NCI-H345 treated with DMSO at 0.1 percent for 48 hours (cell line): ENCODE results near the gene C11orf65.

Experiments used
- DNase-seq: peaks from one replicate; lab custom pipeline; 2025; ENCODE audit not compliant: unreplicated experiment; lab: John Stamatoyannopoulos, UW

Gene C11orf65, protein sequence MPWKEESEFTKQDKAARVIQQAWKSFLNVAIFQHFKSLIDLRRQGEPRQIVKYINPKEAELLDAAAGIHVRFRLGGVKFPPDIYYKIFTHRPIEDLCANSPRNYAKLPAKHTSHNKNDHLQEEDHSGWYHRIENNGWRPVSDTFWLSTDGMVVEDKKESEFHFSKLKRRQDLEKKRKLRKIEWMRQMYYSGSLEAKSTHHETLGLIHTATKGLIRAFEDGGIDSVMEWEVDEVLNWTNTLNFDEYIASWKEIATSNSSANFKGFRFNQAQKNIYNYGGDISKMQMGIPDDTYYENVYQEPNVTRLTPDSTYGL

DNA sequence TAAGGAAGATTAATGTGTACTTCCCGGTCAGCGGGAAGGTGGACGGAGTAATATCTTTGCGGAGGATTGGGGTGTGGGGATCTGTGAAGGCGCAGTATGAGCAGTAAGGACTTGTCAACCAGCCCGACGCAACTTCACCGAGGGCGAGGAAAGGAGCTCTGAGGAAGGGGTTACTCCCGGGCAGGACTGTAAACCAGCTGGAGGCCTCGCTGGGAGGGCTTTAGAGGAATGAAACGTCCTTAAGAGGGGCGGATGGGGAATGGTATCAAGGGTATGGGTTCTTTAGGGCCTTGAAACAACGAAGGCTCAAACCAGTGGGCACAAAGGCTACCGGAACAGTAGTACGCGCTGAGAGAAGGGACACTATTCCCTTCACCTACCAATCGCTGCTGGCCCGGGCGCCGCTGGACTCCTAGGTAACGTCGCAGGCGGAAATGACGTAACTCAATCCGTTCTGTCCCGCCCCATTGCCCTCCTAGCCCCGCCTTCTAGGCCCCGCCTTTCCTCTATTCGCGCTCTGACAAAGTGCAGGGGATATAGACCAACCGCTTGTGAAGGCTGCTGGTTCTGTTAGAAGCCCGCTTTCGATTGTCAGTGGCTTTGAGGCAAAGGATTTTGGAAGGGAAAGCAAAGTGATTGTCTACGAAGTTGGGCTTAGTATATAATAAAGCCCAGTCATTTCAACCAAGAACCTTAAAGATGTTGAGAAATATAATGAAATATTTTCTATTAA, at the start of gene C11orf65:
Gene C11orf65, minus strand, starts transcription at position 439 of the 733 bp plus-strand sequence. CDS start 5,970 bp downstream, outside the sequence.
- DNase-seq: peak; percentile 96

DNA sequence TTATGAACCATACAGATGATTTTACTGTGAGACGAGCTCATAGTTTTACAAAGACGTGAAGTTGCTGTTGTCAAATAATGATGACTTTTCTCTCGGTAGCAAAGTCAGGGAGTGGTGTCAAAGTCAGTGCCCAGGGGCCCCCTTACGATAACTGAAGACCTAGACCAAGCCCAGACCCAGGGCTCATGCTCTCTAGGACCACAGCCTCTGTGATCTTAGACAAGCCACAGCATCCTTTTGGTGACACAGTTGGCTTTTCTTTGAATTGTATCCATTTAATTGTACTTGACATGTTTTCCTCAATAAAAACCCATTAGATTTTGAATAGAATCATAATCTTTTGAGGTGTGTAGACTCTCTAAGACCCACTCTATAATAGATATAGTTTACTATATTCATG, 48.8 kb upstream of the C11orf65 start:
- no peak for DNase-seq

DNA sequence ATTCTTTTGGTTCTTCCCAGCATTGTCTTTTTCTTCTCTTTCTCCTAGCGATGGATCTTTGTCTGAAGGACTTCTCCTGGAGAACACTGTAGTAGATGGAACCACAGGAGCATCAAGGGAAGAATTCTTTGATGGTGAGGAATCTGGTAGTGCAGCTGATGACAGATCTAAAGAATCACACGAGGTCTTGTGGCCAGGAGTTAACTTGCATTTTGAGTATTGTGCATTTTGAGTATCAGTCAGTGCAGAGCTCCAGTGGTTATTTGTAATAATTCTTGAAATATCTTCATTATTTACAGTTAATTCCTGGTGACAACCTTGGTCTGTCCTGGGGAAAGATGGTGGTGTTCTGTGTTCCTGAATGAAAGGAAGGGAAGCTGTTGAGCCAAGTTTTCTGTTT, 45.4 kb upstream of the C11orf65 start:
- no peak for DNase-seq

DNA sequence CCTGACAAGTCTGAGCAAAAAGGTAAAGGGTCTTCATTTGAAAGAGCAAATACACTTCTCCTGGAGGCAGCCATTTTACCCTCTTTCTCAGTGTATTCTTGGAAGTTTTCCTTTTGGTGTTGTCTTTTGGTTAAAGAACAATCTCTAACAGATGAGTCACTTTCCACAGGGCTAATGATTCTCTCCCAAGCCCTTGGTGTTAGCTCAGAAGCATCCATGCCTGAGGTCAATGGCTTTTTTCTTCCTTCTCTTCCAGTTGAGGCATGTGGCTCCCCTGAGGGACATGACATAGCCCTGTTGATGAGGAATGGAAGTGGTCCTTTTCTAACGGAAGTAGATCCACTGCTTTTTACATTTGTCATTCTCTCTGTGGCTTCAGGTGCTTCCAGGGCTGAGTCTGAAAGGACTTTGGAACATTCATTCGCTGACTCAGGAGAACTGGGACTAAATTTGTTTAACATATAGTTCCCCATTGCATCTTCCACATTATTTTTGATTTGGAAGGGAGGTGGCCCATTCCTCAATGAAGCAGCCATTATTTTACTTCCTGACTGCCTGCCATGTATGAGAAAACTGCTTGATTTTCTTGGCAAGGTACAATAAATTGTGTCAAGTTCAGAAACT, 44.6 kb upstream of the C11orf65 start:
- no peak for DNase-seq

DNA sequence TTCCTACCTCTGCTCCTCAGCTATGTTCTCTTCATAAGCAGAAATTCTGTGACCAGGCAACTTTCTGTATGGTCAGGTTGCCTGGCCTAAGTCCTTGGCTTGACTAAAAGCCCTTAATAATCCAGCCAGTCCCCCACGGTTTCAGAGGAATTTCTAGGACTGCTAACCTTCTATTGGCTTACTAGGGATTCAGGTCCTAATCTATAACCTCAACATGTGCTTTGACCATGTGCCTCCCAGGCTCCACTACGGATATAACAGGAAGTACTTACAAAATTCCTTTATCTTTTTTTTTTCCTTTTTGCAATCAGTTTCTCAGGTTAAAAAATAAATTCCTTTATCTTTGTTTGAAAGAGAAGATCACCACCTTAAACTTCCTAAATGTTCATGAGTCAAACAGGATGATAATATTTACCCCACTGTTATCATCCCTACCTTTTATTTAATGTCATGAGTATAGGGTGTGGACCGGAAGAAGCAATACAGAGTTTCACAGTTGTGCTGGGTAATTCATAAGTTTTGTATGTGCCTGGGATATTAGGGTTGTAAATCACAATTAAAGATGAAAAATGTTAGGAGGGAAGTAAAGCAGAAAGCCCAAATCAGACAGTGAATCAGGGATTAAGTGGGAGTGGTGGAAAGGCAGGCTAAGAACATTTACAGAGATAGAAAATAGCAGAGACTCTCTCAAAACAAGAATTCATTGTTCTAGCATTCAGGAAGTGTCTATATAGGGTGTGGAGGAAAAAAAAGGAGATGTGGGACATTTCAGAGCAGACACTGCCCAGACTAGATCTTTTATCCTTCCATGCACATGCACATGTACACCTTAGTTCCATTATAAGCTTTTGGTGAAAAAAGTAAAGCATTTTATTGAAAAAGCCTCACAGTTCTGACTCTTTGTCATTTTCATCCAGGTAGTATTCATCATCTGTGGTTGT, 41.6 kb upstream of the C11orf65 start:
- DNase-seq: no peak

DNA sequence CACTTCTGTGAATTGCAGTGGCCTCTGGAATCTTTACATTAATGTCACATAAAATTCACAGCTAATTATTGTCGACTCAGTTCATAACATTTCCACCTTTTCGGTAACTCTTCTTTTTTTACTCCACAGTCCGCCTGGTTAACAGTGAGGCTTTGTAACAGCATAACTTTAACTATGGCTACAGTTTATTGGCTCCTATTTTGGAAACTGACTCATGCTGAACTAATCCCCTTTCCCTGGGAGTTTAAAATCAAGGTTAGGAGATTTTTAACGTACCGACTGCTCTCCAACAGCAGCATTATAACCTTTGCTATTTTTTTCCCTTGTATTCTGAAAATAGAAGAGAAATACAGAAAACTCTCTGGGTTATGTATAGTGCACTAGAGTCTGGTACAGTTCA, 34.1 kb upstream of the C11orf65 start:
- DNase-seq: no peak

DNA sequence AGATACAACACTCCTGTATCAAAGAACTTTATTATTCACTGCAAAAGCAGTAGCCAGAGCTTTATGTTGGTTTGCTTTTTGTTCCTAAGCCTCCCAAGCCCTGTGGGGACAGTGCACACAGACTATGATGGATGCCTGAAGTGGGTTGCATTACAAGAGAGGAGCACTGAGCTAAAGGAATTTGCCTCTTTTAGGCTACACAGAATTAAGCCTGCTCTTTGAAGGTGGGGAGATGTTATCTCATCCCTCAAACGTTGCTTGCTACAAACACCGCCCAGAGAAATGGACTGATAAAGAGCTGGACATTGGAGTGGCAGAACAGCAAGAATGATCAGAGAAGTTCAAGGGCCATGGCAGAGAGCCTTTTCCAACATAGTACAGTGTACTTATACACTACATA, 33.4 kb upstream of the C11orf65 start:
- DNase-seq: no peak

DNA sequence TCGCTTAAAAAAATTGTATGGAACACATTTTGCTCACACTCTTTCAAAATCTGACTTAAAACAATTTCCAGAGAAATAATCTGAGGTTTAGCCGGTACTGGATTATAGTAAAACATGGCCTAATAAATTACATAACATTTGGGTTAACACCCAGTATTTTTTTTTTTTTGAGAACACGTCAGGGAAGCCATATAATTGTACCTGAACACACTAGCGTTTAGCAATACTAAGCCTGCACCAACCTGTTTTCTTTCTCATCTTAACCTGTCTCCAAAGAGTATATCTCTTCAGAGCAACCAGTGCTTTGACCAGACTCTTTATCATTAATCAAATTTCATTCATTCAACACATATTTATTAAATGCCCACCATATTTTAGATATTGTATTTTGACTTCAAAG, 32.8 kb upstream of the C11orf65 start:
- DNase-seq: no peak

DNA sequence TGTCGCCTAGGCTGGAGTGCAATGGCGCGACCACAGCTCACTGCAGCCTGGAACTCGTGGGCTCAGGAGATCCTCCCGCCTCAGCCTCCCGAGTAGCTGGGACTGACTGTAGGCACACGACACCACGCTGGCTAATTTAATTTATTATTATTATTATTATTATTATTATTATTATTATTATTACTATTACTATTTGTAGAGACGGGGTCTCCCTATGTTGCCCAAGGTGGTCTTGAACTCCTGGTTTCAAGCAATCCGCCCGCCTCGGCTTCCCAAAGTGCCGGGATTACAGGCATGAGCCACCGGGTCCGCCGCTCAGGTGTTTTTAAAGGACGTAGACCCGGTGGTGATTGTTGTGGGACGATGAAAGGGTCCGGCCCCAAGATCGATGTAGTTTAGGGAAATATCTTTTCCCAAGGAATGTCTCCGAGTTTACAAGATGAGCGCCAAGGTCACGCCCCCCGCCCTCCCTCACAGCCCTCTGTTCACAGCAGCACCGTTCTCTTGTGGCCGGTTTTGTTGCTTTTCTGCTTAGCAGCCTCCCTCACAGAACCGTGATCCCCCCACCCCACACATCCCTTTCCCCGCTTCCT, 31.6 kb upstream of the C11orf65 start:
- no peak for DNase-seq

DNA sequence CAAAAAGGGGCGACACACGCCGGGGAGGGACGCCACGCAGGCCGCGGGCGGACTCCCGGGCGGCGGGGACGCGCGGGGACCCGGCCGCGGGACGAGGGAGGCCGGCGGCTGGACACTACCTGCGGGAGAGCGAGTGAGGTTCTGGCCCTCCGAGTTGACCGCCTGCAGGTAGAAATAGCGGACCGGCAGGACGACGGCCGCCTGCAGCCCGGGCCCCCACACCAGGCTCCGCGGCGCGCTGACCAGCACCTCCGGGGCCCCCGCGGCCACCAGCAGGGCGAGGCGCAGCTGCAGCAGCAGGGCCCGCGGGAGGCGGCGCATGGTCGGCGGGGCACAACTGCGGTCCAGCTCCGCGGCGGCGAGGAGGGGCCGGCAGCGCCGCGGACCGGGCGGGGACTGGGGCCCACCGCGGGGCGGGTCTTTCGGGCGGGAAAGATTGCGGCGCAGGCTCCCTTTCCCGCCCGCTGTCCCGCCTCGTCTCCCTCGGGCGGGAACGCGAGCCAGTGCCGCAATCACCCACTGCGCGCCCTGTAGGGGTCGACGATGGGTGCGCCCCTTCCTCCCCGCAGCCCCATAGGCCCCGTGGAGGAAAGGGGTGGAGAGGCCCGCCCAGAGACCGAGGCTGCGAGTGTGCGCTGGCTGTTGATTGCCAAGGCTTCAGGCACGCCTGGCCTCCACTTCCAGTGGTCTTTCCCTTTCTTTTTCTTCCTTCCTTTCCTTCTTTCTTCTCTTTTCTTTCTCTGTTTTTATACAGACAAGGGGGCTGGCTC, 30.9 kb upstream of the C11orf65 start, which contains the start of gene POGLUT3:
Gene POGLUT3, minus strand, starts transcription at position 339 of the 770 bp plus-strand sequence. Its CDS starts 18 bp downstream, at position 321.
- DNase-seq: peak; percentile 57

DNA sequence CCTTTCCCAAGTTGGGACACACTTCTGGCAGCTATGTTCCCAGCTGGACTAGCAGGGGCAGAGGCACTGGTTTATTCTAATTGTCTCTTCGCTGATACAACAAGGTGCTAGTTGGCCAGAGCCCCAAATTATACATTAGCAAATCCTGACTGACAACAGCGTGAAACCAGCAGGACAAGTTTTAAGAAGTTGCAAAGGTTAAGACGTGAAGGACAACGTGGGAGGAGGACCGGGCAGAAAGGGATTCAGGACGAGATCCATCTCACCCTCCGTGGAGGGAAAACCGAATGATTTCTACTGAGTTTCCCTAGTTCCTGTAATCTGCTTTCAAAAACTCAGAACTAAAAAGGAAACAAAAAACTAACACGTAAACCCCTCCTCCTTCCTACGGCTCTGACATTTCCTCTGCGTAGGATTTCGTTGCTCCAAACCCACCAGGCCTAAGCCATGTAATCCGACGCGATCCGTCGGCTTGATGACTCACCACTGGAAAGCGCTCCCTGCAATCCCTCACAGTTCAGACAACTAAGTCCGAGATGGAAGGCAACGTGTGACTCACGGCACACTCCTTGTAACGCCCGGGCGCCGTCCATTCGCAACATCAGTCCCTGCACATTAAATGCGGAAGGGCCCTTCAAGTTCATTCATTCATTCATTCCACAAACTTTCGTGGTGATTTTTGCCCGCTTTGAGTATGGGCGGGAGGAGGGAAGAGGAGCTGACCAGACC, 30.2 kb upstream of the C11orf65 start:
- peak; percentile 47 for DNase-seq

DNA sequence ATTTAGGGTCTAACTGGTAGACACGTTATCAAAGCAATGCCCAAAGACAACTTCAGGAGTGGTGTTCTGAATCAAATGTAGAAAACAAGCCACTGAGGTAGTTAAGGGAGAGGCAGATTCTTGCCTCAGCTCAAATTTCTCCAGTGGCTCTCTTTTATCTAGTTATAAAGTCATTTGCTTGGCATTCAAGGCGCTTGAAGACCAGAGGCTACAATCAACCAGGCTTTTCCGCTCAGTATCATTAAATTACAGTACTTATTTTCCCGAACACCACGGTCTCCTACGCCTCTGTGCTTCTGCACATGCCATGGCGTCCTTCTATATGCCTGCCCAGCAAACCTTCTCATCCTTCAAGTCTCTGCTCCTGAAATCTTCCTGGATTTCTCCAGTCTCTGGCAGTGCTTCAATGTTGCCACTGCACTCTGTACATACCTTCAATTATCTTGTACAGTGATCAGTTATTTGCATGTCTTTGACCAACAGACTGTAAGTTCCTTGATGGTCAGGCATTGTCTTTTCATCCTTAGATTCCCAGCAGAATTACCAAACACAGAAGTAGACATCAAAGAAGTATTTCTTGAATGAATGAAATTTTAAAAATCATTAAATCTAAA, 29.4 kb upstream of the C11orf65 start:
- DNase-seq: no peak

DNA sequence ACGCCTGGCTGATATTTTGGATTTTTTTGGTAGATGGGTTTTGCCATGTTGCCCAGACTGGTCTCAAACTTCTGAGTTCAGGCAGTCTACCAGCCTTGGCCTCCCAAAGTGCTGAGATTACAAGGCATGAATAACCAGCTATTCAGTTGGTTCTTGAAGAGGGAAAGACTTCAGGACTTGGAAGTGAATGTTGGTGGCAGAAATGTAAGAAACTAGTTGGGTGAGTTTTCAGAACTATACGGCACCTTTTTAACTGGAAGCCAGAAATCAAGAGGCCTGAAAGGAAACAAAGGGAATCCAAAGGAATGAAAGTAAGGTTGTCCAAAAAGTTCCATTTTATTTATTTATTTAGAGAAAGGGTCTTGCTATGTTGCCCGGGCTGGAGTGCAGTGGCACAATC, 28.0 kb upstream of the C11orf65 start:
- DNase-seq: no peak

DNA sequence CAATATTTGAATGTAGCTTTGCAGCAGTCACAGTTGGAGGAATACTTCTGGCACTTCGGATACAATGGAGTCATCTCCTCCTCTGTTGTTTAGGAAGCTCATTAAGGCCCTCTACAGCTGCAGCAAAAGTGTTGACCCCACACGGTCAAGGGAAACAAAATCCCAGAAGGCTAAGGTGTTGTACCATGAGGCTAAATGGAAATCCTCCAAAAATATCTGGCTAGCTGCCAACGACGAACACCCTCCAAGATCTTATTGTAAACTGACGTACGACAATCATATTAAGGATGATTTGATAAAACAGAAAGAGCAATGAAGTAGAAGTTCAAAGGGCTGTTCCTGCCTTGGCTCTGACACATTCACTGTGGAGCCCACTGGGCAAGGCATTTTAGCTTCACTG, 26.9 kb upstream of the C11orf65 start:
- peak; percentile 49 for DNase-seq

DNA sequence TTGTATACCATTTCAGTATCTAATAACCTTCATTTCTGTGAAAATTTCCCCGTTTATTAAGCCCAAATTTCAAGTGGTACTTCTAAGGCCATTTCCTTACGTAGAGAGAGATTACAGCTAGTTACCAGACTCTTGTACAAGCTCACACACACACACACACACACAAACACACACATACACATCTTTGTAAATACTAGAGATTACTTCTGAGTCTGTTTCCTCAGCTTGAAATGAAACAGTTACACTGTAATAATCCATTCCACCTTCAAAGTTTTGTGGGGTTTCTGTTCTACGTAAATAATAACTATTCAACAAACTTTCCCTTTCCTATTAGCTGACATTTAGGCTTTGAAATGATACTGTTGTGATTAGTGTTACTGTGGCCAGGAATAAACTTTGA, 24.6 kb upstream of the C11orf65 start:
- no peak for DNase-seq

DNA sequence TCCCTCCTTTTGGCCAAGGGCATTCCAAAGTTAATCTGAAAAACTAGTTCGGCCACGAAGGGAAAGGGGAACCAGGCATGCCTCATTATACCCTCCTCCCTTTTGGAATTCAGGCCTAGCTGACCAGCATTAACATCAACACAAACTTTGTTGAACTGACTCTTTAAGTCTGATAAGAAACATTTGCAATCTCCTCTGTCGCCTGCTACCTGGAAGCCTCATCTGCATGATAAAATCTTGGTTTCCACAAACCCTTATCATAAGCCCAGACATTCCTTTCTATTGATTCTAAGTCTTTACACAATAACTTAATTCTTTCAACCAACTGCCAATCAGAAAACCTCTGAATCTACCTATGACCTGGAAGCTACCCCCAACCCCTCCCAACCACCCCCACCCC, 19.5 kb upstream of the C11orf65 start:
- no peak for DNase-seq

DNA sequence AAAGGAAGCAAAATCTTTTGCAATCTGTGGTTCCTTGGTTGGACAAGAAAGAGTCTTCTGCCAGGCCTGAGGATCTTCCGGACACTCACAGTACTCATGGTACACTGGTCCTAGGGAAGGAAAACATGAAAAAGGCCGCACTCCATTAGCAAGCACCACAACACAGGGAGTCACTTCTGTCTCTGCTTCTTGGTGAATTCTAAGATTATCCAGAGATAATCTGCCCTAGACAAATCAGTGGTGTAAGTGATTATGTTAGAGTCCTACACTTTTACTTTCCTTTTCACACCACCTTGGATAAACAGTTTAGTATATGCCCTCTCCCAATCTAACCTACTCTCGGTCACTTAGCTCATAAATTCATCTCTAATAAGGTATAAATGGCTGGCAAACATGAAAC, 19.0 kb upstream of the C11orf65 start:
- no peak for DNase-seq

DNA sequence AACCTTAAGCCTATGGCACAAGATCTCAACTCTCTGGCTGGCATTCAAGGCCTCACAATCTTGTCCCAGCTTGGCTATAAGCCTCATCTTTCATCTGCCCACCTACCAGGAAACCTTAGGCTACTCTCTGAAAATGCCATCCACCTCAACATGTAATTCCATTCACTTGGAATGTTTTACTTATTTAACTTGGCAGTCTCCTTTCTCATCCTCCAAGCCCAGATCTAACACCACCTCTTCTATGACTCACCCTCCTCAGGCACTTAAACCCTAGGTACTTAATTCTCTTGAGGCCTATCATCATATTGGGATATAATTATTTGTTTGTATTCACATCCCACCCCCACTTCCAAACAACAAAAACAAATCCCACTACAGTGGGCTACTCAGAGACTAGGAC, 15.8 kb upstream of the C11orf65 start:
- DNase-seq: no peak
